Loucy (cell line): ENCODE results near the gene HS6ST1.

Source experiments
- CTCF ChIP-seq: fragments of 200-600 bp; sonication (generic); conservative IDR thresholded peaks from 2 replicates; pipeline ENCODE4 v1.5.1; 2014; ENCODE audit warnings: mild to moderate bottlenecking, antibody characterized with exemption, low read length
- EZH2phosphoT487 ChIP-seq: fragments of 200-600 bp; IDR thresholded peaks from 2 replicates; pipeline ENCODE4 v1.6.1; 2018; ENCODE audit warnings: antibody characterized with exemption, mild to moderate bottlenecking, moderate library complexity, borderline replicate concordance

- no peak for TF ChIP-seq EZH2phosphoT487
- no peak for TF ChIP-seq CTCF
Measured at GRCh38 chr2:128237081-128237534, 81.6 kb downstream of the HS6ST1 start.
